Right lobe of liver (tissue), 4 donors: Measurements from ENCODE around the gene CALD1.

Experiments
- CTCF ChIP-seq, 4 donors: fragments of 200-600 bp in 3 of 4; fragments of 450-650 bp in 1 of 4; IDR thresholded peaks; one replicate each; pipeline versions ENCODE4 v1.5.1 to v1.8.0; 2016 to 2022; ENCODE audit warnings: antibody characterized with exemption in 4 of 4, mild to moderate bottlenecking in 2 of 4
- POLR2A ChIP-seq: fragments of 450-650 bp; IDR thresholded peaks from one replicate; pipeline ENCODE4 v1.6.1; 2017; ENCODE audit warnings: antibody characterized with exemption, mild to moderate bottlenecking
- donor health status: DM: no; HTN: no; CAD: no.
- donor health status: DM: no; HTN: no; CAD: no.
- donor health status: DM: no; HTN: yes; CAD: no.

GRCh38 chr7:134792968-134793367 is 13.5 kb downstream of the CALD1 start:
- TF ChIP-seq CTCF (IDR thresholded peaks at IDR 0.05): no peak
- no peak for TF ChIP-seq POLR2A
